Testis (tissue), 3 donors: Measurements from ENCODE around the gene ASB8. TPM values are rescaled to one million over a fixed set of nuclear protein-coding genes. Genes with fewer than 3 reads are reported as not detected.
A peak's percentile ranks its signal among the peaks of the same experiment; 100 is the strongest.

ENCODE experiments used
- DNase-seq: peaks from one replicate; pipeline ENCODE4 v3.0.0-alpha.2; 2019
- H3K27ac ChIP-seq, 2 donors: fragments of 200-600 bp; sonication (generic); one replicate each; pipeline ENCODE4 v1.5.1; 2019
- H3K27me3 ChIP-seq: fragments of 200-600 bp; sonication (generic); one replicate; pipeline ENCODE4 v1.5.1; 2019
- H3K36me3 ChIP-seq: fragments of 200-600 bp; sonication (generic); one replicate; pipeline ENCODE4 v1.5.1; 2017; ENCODE audit warnings: low read depth; ENCODE audit errors: missing control alignments
- H3K4me1 ChIP-seq: fragments of 200-600 bp; sonication (generic); one replicate; pipeline ENCODE4 v1.5.1; 2019
- H3K4me3 ChIP-seq, 2 donors: fragments of 200-600 bp; sonication (generic); one replicate each; pipeline ENCODE4 v1.5.1; 2017 to 2019
- H3K9me3 ChIP-seq: fragments of 200-600 bp; sonication (generic); one replicate; pipeline ENCODE4 v1.5.1; 2017
- CTCF ChIP-seq, 3 experiments: fragments of 450-650 bp in 2 of 3; fragments of 200-600 bp in 1 of 3; sonication (generic) in 1 of 3; IDR thresholded peaks; one replicate each; pipeline ENCODE4 v1.5.1; 2016 to 2019; ENCODE audit warnings: antibody characterized with exemption in 3 of 3, mild to moderate bottlenecking in 2 of 3, moderate library complexity in 1 of 3
- POLR2A ChIP-seq: fragments of 450-650 bp; IDR thresholded peaks from one replicate; pipeline ENCODE4 v1.6.1; 2017; ENCODE audit warnings: antibody characterized with exemption, mild to moderate bottlenecking, moderate library complexity
- WGBS, 2 donors: methylation state at CpG; one replicate each; pipeline ENCODE4 v1.1.5; 2018; 5-methylcytosine and 5-hydroxymethylcytosine counted together
- intact Hi-C: fragments of 100-400 bp; cut with DNase I; formaldehyde crosslinking; loops from one replicate; pipeline ENCODE4 v1.15.1; 2023; ENCODE audit warnings: low total_unique reads
- polyA plus RNA-seq: library from polyadenylated mRNA; stranded (reverse); fragments of 350-450 nt; fragmentation: Illumina TruSeq; extraction: RNeasy Lipid Tissue Mini Kit (QIAGEN cat#74804); gene quantifications from one replicate; pipeline ENCODE4 v1.2.3, GENCODE V29; 2014; ENCODE audit warnings: low read depth, low replicate concordance; ENCODE audit not compliant: insufficient read depth
- total RNA-seq, 2 donors: library from RNA; depleted of rRNA; stranded (reverse); fragments of >200 nt; gene quantifications; one replicate each; pipeline ENCODE4 v1.2.3, GENCODE V29; 2016

The ASB8 gene
- total and polyA plus RNA-seq, 3 donors from 2014 or later = 34.7 to 55.4 (median 46.8) TPM

GRCh38 chr12:48201091-48201490 is 43.8 kb upstream of the ASB8 start:
- Histone ChIP-seq H3K27me3 (no peaks in the 10 kb centered on the region), H3K27ac (peak overlapping the region in 1 of 2 donors; percentile 10), H3K4me3 (no peak overlapping the region), H3K4me1 (peaks cover 5% of the 10 kb centered on the region), H3K9me3 (no peaks in the 10 kb centered on the region), H3K36me3 (no peaks in the 10 kb centered on the region)
- WGBS, 2 donors = 73 to 88% methylated on average over 3 of the region's 3 CpGs
- DNase-seq = no peak
- TF ChIP-seq CTCF (IDR thresholded peaks at IDR 0.05) (no peak), POLR2A (no peak)
- intact Hi-C loops = no loop called here

- intact Hi-C loops = no loop called here
Observed at GRCh38 chr12:48199774-48200221, 42.5 kb upstream of the ASB8 start.

GRCh38 chr12:48198985-48199384 is 41.7 kb upstream of the ASB8 start:
- TF ChIP-seq CTCF (IDR thresholded peaks at IDR 0.05) (no peak), POLR2A (no peak)
- H3K36me3 ChIP-seq = no peaks in the 10 kb centered on the region
- no peak for DNase-seq
- peak overlapping the region; percentile 96 to 98 for H3K27ac ChIP-seq
- peak overlapping the region; percentile 76 to 88 for H3K4me3 ChIP-seq
- no peaks in the 10 kb centered on the region for H3K9me3 ChIP-seq
- intact Hi-C loops = no loop called here
- H3K27me3 ChIP-seq = no peaks in the 10 kb centered on the region
- H3K4me1 ChIP-seq = peaks cover 5% of the 10 kb centered on the region
- 41 to 42% methylated on average over 10 of the region's 10 CpGs for WGBS, 2 donors

More at GRCh38 chr12:48199774-48200221, 42.5 kb upstream of the ASB8 start:
- Histone ChIP-seq H3K27me3 (no peaks in the 10 kb centered on the region), H3K9me3 (no peaks in the 10 kb centered on the region), H3K27ac (peak overlapping the region; percentile 96 to 98), H3K4me3 (no peak overlapping the region), H3K36me3 (no peaks in the 10 kb centered on the region), H3K4me1 (peaks cover 5% of the 10 kb centered on the region)
- DNase-seq = peak; percentile 30
- TF ChIP-seq CTCF (IDR thresholded peaks at IDR 0.05) = no peak
- TF ChIP-seq POLR2A = no peak
- 47% methylated on average over 3 of the region's 3 CpGs for WGBS, 2 donors

GRCh38 chr12:48198672-48198971 is 41.3 kb upstream of the ASB8 start:
- Histone ChIP-seq H3K36me3 (no peaks in the 10 kb centered on the region), H3K9me3 (no peaks in the 10 kb centered on the region), H3K27me3 (no peaks in the 10 kb centered on the region), H3K27ac (peak overlapping the region; percentile 96 to 98), H3K4me1 (peaks cover 5% of the 10 kb centered on the region), H3K4me3 (peak overlapping the region; percentile 76 to 88)
- intact Hi-C loops = no loop called here
- DNase-seq = peak; percentile 72
- no peak for TF ChIP-seq CTCF (IDR thresholded peaks at IDR 0.05)
- TF ChIP-seq POLR2A = no peak
- WGBS, 2 donors = 5 to 9% methylated on average over 12 to 26 of the region's 26 CpGs

GRCh38 chr12:48197971-48198671 is 40.8 kb upstream of the ASB8 start:
- Histone ChIP-seq H3K36me3 (no peaks in the 10 kb centered on the region), H3K4me3 (peak overlapping the region; percentile 76 to 88), H3K27me3 (no peaks in the 10 kb centered on the region), H3K27ac (peak overlapping the region; percentile 96 to 98), H3K9me3 (no peaks in the 10 kb centered on the region), H3K4me1 (peaks cover 5% of the 10 kb centered on the region)
- TF ChIP-seq CTCF (IDR thresholded peaks at IDR 0.05) (peak in 1 of 3 experiments; percentile 24), POLR2A (peak; percentile 68)
- DNase-seq = peak; percentile 99
- intact Hi-C loops = no loop called here
- WGBS, 2 donors = 2% methylated on average over 26 to 38 of the region's 39 CpGs
